ENCODE data around the gene RBM15.

DNA sequence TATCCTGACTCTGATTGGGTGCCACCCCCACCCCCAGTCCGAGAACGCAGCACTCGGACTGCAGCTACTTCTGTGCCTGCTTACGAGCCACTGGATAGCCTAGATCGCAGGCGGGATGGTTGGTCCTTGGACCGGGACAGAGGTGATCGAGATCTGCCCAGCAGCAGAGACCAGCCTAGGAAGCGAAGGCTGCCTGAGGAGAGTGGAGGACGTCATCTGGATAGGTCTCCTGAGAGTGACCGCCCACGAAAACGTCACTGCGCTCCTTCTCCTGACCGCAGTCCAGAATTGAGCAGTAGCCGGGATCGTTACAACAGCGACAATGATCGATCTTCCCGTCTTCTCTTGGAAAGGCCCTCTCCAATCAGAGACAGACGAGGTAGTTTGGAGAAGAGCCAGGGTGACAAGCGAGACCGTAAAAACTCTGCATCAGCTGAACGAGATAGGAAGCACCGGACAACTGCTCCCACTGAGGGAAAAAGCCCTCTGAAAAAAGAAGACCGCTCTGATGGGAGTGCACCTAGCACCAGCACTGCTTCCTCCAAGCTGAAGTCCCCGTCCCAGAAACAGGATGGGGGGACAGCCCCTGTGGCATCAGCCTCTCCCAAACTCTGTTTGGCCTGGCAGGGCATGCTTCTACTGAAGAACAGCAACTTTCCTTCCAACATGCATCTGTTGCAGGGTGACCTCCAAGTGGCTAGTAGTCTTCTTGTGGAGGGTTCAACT, 2.1 kb downstream of the RBM15 start:
- TF ChIP-seq, protein P1, sequence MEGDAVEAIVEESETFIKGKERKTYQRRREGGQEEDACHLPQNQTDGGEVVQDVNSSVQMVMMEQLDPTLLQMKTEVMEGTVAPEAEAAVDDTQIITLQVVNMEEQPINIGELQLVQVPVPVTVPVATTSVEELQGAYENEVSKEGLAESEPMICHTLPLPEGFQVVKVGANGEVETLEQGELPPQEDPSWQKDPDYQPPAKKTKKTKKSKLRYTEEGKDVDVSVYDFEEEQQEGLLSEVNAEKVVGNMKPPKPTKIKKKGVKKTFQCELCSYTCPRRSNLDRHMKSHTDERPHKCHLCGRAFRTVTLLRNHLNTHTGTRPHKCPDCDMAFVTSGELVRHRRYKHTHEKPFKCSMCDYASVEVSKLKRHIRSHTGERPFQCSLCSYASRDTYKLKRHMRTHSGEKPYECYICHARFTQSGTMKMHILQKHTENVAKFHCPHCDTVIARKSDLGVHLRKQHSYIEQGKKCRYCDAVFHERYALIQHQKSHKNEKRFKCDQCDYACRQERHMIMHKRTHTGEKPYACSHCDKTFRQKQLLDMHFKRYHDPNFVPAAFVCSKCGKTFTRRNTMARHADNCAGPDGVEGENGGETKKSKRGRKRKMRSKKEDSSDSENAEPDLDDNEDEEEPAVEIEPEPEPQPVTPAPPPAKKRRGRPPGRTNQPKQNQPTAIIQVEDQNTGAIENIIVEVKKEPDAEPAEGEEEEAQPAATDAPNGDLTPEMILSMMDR (IDR thresholded peaks at IDR 0.05) = no peak
- no peak for TF ChIP-seq POLR2A (IDR thresholded peaks at IDR 0.05)

All from transverse colon (tissue), 3 donors.